ENCODE results near the gene TMEM220. TPM values are rescaled to one million over a fixed set of nuclear protein-coding genes. Genes with fewer than 3 reads are reported as not detected.

The TMEM220 gene
- polyA plus RNA-seq, 1 of the 3 experiments (the other 2 are of a cell fraction) = 2.7 TPM

- Histone ChIP-seq H3K9me3 (no peaks in the 10 kb centered on the region), H4K20me1 (ENCODE audit: insufficient read depth) (no peaks in the 10 kb centered on the region), H3K27me3 (ENCODE audit: insufficient read depth) (no peaks in the 10 kb centered on the region), H3K36me3 (replicated peaks in 1 of 2; ENCODE audit: control insufficient read depth in 1 of 2, insufficient read depth in 2 of 2, low read length in 1 of 2) (no peaks in the 10 kb centered on the region), H2AFZ (ENCODE audit: low read depth) (no peak overlapping the region), H3K9me2 (no peaks in the 10 kb centered on the region), H3K4me1 (ENCODE audit: control insufficient read depth in 1 of 2, insufficient read depth in 2 of 2, low read depth in 1 of 2, low read length in 1 of 2) (peaks cover 0 to 37% of the 10 kb centered on the region in 2 experiments; a peak in 1 of 4 replicates), H3F3A (replicated peaks; ENCODE audit: insufficient read depth) (no peaks in the 10 kb centered on the region), H3K27ac (ENCODE audit: low read depth in 2 of 2, low read length in 1 of 2) (no peak overlapping the region), H3K4me2 (no peak overlapping the region), H3K4me3 (ENCODE audit: low read depth in 2 of 2, low read length in 1 of 2) (no peak overlapping the region), H3K79me2 (ENCODE audit: insufficient read depth) (no peaks in the 10 kb centered on the region), H3K9ac (no peak overlapping the region)
- CTCF ChIA-PET = interaction anchor here (0.8 to 5.0 kb wide), 5 partner anchors 10 to 92 kb away, joined by 3 to 21 read pairs (median 4); no protein-coding TSS in a partner anchor
- TF ChIP-seq RXRA (IDR thresholded peaks at IDR 0.05; ENCODE audit: borderline replicate concordance, low read depth) (no peak), FOXM1 (IDR thresholded peaks at IDR 0.05; ENCODE audit: low read depth) (no peak), RCOR1 (IDR thresholded peaks at IDR 0.05; ENCODE audit: low read length) (no peak), NRF1 (IDR thresholded peaks at IDR 0.05; ENCODE audit: low read depth, low read length) (no peak), ZBTB33 (IDR thresholded peaks at IDR 0.05; ENCODE audit: borderline replicate concordance, low read depth) (no peak), PBX3 (IDR thresholded peaks at IDR 0.05) (no peak), GATA2 (CRISPR knock-in tag; IDR thresholded peaks at IDR 0.05) (no peak), SIN3A (IDR thresholded peaks at IDR 0.05; ENCODE audit: borderline replicate concordance, low read depth, low read length) (no peak), GABPA (IDR thresholded peaks at IDR 0.05; ENCODE audit: low read depth) (no peak), USF1 (IDR thresholded peaks at IDR 0.05; ENCODE audit: borderline replicate concordance, low read depth) (no peak), CTCF (IDR thresholded peaks at IDR 0.05) (no peak)
- POLR2A ChIA-PET = no interaction called here
- DNase-seq = no peak
- 74% methylated on average over 14 of the region's 14 CpGs for WGBS (ENCODE audit: low lambda C conversion rate)
These were observed 25.2 kb upstream of the TMEM220 start for GRCh38 chr17:10754861-10755591.

Measured in SK-N-SH (cell line).